Activated naive CD4-positive, alpha-beta T cell (primary cell): Measurements from ENCODE around the gene SYNGAP1.

Experiments
- DNase-seq, 4 experiments: peaks; one replicate each; lab custom pipeline; 2025; lab: John Stamatoyannopoulos, UW

The SYNGAP1 gene

DNA sequence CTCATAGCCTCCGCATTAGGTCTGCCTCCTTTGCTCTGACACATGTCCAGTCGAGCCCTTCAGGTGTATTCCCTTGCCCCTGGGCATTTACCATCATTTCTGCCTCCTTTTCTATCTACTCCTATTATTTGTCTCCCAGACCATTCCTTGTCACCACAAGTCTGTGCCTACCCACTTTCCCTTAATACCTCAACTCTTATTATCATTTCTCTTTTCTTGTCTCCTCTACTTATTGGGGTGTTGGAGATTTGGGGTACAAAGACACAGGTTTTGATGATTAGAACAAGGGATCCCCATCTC, 1.4 kb downstream of the SYNGAP1 start:
- DNase-seq: no peak

- no peak for DNase-seq
Observed at GRCh38 chr6:33423777-33424176, 3.9 kb downstream of the SYNGAP1 start.

GRCh38 chr6:33424855-33425667, 5.2 kb downstream of the SYNGAP1 start:
- DNase-seq: no peak

DNA sequence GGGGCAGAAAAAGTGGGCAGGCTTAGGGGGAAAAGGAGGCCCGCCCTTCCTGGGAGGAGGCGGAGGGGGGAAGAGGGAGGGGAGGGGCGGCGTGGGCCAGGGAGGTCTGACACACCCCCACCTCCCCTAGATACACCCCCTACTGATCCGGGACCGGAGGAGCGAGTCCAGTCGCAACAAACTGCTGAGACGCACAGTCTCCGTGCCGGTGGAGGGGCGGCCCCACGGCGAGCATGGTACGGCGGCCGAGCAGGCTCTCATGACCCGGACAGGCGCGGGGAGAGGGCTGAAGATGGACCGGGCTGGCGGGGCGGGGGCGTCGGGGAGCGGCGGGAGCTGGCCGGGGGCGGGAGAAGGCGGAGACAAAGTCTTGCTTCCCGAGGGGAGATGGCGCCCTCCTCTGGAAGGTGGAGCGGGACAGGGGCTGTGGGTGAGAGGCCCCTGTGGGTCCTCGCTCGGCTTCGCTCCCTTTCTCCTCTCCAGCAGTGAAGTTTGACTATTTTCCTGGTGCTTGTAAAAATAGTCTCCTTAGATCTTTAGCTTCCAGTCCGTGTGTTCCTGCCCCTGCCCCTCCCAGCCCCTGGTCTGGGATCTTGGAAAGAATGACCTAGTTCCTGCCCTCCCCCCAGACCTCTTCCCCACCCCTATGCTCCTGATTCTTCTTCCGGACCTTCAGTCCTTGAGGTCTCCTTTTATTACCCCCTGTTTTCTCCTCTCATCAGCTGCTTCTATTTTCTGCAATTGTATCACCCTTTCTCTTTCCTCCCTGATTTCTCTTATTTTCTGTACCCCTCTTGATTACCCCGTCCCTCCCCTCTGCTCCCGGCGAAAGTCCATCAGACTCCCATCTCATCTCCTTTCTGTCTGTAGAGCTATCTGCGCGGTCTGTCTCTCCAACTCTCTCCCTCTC, 6.1 kb downstream of the SYNGAP1 start:
- peak; percentile 29 to 80 (median 64) for DNase-seq

DNA sequence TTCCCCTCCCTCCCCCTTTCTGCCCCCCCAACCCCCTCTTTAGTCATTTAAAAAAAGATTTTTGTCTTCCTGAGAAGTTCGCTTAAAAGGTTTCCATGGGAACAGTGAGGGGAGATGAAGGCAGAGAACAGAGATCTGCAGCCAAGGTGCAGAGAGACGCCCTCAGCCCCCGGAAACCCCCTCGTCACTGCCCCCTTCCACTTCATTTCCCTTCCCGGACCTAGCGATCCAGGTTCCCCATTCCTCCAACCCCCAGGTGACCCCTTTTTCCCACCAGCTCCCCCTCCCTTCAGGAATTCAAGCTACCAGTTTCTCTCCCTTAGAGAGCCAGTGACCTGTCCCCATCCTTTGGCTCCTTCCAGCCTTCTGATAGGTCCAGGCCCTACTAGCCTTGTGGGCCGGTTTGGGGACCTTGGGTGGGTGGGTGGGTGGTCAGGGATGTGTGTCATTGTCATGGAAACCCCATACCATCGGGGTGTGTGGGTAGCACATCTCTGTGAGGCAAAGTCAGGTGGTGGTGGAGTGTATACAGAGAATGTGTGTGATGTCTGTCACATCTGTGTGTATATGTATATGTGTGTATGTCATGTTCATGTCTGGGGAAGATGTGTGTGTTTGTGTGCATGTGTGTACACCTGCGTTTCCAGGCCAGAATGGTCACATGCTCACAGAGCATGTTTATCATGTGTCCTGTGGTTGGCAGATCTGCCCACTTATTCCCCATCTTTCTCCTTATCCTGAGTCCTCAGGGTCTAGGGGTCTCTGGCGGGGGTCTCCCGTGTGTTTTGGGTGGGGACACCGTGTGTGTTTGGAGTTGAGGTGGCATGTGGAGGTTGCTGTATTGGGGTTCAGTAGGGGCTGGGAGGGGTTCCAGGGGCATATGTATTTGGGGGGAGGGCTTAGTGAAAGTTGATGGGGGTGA, 7.0 kb downstream of the SYNGAP1 start:
- no peak for DNase-seq

GRCh38 chr6:33427585-33428223, 7.8 kb downstream of the SYNGAP1 start:
- peak in 2 of 4 experiments; percentile 29 to 65 for DNase-seq

DNA sequence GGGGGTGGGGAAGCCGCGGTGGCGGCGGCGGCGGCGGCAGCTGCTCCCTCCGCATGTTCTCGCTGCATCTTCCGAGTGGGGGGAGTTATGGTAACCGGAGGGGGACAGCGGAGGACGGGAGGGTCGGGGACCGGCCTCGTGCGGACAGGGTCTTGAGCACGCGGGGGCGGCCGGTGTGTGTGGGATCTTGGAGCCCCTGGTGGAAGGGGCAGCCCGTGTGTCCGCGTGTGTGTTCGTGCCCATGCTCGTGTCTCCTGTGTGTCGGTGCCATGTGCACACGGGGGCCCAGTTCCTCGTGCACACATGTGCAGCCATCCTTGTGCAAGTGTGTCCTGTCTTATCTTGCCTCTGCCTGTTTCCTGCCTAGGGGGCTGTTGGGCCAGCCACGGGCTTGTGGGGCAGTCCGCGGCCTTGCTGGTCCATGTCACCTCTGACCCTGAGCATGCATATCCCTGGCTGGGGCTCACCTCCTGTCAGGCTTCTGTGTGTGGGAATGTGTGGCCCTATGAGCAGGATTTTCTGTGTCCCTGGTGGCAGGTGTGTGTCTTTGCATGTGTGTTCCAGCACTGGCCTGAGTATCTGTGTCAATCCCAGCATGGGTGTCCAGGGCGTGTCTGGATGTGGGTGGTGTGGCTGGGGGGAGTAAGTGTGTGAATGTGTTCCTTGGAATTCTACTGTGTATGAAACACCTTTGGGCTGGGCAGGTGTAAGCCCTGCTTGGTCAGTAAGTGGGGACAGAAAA, 8.5 kb downstream of the SYNGAP1 start:
- no peak for DNase-seq

DNA sequence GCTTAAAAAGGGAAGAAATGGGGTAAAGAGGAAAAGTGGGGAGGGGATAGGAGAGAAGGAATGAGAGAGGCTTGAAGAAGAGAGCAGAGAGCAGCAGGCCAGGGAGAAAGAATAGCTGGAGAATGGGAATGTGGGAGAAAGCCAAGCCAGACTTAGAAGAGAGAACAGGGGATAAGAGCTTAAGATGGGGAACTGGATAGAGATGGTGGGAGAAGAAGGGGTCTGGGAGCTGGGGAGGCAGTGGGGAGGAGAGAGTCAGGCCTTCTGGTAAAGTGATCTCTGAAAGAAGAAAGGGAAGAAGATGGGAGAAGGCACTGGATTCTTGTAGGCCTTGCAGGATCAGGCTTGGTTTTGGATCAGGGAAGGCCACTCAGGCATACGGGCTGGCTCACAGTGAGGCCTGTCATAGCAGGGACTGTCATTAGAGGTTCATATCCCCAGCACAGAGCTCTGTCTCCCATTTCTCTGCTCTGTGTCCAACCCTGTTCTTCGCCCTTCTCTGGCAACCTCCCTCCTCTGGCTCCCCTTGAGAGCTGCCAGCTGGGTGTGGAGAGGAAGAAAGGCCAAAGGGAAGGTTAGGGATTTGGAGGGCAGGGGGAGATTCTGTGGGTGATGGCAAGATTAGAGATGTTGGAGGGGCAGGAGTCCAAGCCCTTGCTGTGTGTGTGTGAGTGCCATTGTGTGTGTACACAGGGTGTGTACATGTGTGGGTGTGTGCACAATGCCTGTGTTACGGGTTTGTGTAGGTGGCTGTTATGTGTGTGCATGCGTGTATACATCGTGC, 9.3 kb downstream of the SYNGAP1 start:
- no peak for DNase-seq

GRCh38 chr6:33429750-33430052, 9.8 kb downstream of the SYNGAP1 start:
- no peak for DNase-seq

DNA sequence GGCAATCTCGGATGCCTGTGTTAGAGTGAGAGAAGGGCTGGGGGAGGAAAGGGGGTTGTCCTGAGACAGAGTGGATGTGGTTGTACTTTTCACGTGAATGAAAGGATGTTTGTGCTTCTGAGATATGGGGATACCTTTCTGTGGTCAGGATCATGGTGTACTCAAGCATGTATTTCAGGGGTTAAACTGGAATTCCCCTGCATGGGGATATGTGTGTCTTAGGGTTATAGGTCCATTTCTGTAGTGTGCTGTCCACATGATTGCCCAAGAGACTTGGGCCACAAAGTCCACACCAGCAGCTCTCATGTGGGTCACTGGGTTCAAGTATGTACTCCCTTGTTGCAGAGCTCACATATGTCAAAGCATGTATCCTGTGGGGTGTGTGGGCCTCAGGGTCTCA, 10.5 kb downstream of the SYNGAP1 start:
- DNase-seq: no peak

DNA sequence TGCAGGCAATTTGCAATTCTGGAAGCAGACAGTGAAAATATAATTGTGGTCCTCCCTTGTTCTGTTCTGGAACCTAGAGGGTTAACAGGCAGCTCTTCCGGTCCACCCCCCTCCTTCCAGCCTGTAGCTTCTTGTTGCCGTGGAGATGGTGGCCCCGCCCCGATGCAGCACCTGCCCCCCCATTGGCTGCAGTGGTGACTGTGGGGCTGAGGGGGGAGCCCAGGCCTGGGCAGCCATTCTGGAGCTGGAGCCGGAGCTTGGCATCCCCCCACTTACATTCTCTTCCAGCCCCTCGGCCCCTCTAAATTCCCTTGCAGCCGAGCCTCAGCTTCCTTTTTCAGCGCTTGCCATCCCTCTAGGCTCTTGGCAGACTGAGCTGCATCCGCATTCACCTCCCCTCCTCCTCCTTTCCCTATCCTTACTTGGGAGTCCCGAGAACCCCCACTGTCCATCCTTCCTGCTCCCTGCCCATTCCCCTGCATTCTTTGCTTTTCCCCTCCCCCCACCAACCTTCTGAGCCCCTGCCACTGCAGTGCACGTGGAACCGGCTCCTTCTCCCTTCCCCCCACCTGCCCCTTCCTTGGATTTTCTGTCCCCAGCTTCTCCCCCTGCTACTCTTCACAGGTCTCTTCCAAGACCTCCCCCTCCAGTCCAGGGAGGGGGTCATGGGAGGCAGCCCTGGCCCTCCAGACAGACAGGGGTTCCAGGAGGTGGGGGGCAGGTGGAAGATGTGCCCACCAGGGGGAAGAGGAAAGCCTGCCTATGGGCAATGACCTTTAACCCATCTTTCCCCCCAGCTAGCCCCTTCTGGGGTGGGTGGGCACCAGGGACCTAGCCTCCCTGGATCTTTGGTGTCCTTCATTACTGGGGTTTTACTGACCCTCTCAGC, 11.4 kb downstream of the SYNGAP1 start:
- DNase-seq: peak; percentile 36 to 81 (median 57)

- DNase-seq: no peak
Observed at GRCh38 chr6:33431880-33432541, 12.1 kb downstream of the SYNGAP1 start.

GRCh38 chr6:33432546-33432945, 12.7 kb downstream of the SYNGAP1 start:
- no peak for DNase-seq

DNA sequence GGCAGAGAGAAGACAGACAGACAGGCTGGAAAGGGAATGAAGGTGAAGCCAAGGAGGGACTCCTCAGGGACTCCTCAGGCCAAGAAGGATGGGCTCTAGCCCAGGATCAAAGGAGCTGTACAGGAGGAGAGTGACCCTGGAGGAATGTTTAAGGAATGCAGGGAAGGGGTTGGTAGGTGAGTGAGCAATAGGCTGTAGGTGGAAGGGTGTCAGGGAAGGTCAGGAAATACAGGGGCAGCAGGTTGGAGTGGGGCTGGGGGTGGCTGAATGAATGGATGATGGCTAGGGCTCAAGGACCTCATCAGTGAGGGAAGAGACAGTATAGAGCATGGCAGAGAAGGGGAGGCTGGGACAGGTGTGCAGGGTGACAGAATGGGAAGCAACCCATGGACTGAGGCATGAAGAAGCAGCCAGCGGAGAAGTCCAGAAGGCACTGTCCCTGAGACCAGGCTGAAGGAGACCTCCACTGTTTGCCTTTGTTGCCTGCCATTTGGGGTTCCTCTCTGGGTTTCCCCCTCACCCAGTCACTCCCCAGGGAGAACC, 13.2 kb downstream of the SYNGAP1 start:
- no peak for DNase-seq

DNA sequence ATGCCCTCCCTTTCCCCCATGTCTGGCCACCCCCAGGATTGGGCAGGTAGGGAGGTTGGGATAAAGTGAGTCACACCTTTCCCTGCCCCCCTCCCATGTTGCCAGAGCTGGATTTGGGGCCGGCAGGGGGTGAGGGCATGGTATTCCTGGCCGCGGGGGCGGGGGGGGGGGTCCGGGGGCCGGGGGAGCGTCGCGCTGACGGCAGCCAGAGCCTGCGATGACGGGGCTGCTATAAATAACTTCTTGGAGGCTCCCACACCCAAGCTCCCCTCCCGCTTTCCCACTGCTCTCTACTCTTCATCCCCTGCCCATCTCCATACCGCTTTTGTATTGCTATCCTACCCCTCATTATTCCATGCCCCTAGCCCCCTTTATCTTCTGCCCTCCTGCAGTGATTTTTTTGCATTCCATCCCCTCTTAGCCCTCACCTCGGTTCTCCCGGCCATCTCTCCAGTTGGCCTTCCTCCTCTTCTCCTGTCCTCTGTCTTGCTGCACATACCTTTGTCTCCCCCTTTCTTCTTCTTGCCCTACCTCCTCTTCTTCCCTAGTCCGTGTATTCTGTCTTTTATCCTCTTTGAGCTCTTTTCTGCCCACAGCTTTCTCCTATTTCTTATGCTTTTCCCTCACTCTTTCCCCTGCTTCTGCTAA, 13.8 kb downstream of the SYNGAP1 start:
- DNase-seq: no peak

DNA sequence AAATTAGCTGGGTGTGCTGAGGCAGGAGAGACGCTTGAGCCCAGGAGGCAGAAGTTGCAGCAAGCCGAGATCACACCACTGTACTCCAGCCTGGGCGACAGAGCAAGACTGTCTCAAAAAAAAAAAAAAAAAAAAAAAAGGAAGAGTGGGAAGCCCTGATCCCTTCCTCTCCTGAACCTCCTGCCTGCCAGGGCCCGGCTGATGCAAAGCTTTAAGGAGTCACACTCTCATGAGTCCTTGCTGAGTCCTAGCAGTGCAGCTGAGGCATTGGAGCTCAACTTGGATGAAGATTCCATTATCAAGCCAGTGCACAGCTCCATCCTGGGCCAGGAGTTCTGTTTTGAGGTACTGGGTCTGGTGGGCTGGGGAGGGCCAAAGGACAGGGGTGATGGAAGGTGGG, 15.1 kb downstream of the SYNGAP1 start:
- no peak for DNase-seq

DNA sequence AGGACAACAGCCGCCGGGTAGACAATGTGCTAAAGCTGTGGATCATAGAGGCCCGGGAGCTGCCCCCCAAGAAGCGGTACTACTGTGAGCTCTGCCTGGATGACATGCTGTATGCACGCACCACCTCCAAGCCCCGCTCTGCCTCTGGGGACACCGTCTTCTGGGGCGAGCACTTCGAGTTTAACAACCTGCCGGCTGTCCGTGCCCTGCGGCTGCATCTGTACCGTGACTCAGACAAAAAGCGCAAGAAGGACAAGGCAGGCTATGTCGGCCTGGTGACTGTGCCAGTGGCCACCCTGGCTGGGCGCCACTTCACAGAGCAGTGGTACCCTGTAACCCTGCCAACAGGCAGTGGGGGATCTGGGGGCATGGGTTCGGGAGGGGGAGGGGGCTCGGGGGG, 17.8 kb downstream of the SYNGAP1 start:
- DNase-seq: no peak
